ENCODE results near the gene MAST4.

GRCh38 chr5:66808663-66809062 is 212.5 kb downstream of the MAST4 start:
- TF ChIP-seq CTCF (optimal IDR thresholded peaks at IDR 0.05 in 1 of 3, IDR thresholded peaks at IDR 0.05 in 1 of 3, conservative IDR thresholded peaks at IDR 0.05 in 1 of 3; ENCODE audit: extremely low read depth in 1 of 3, insufficient read depth in 2 of 3, low read length in 3 of 3) (no peak), EZH2 (IDR thresholded peaks at IDR 0.05; ENCODE audit: low read length) (no peak)

Measured in keratinocyte (primary cell).